Peyer's patch (tissue), 4 donors: ENCODE data around the gene PLCB2. TPM values are rescaled to one million over a fixed set of nuclear protein-coding genes. Genes with fewer than 3 reads are reported as not detected.
A peak's percentile ranks its signal among the peaks of the same experiment; 100 is the strongest.

Experiments used
- DNase-seq, 3 donors: peaks; one replicate each; pipeline ENCODE4 v3.0.0-alpha.2; 2017 to 2019
- H3K27ac ChIP-seq, 4 donors: fragments of 200-600 bp; sonication (generic); one replicate each; pipeline ENCODE4 v1.5.1; 2016 to 2019
- H3K27me3 ChIP-seq, 2 donors: fragments of 200-600 bp; sonication (generic); one replicate each; pipeline ENCODE4 v1.5.1; 2019
- H3K36me3 ChIP-seq, 3 donors: fragments of 200-600 bp; sonication (generic); one replicate each; pipeline ENCODE4 v1.5.1; 2016 to 2019
- H3K4me1 ChIP-seq, 4 donors: fragments of 200-600 bp; sonication (generic); one replicate each; pipeline ENCODE4 v1.5.1; 2016 to 2019
- H3K4me3 ChIP-seq, 4 donors: fragments of 200-600 bp; sonication (generic); 1 replicate in 3 of 4; 2 replicates in 1 of 4; pipeline ENCODE4 v1.5.1; 2016 to 2019; ENCODE audit warnings: mild to moderate bottlenecking in 1 of 4
- H3K9me3 ChIP-seq, 4 donors: fragments of 200-600 bp; sonication (generic); one replicate each; pipeline ENCODE4 v1.5.1; 2016 to 2019; ENCODE audit warnings: mild to moderate bottlenecking in 1 of 4
- CTCF ChIP-seq, 6 experiments: fragments of 450-650 bp in 4 of 6; fragments of 200-600 bp in 2 of 6; sonication (generic) in 1 of 6; IDR thresholded peaks; one replicate each; pipeline ENCODE4 v1.5.1; 2017 to 2019; ENCODE audit warnings: antibody characterized with exemption in 6 of 6, mild to moderate bottlenecking in 3 of 6, moderate library complexity in 1 of 6
- POLR2A ChIP-seq, 2 donors: fragments of 450-650 bp; IDR thresholded peaks; one replicate each; pipeline ENCODE4 v1.5.1; 2017; ENCODE audit warnings: antibody characterized with exemption in 2 of 2, mild to moderate bottlenecking in 2 of 2, moderate library complexity in 2 of 2
- total RNA-seq, 4 donors: library from RNA; depleted of rRNA; stranded (reverse); fragments of >200 nt; gene quantifications; one replicate each; pipeline ENCODE4 v1.1.0, GENCODE V29; 2016

Gene PLCB2
- total RNA-seq, 4 donors from 2014 or later, result 12.3 to 101 (median 15.7) TPM

GRCh38 chr15:40352281-40352901 is 44.7 kb upstream of the PLCB2 start:
- Histone ChIP-seq H3K4me1 (peaks cover 0 to 18% (median 3%) of the 10 kb centered on the region in 4 donors), H3K4me3 (peak overlapping the region in 3 of 4 donors; percentile 42 to 67 (median 63)), H3K36me3 (peaks cover 0 to 32% (median 0%) of the 10 kb centered on the region in 3 donors), H3K9me3 (no peaks in the 10 kb centered on the region), H3K27me3 (no peaks in the 10 kb centered on the region), H3K27ac (peak overlapping the region in 3 of 4 donors; percentile 84 to 99 (median 96))
- no peak for TF ChIP-seq CTCF (IDR thresholded peaks at IDR 0.05)
- peak in 1 of 2 donors; percentile 22 for TF ChIP-seq POLR2A (IDR thresholded peaks at IDR 0.05)
- peak in 1 of 3 donors; percentile 61 for DNase-seq

GRCh38 chr15:40349163-40349562 is 41.4 kb upstream of the PLCB2 start:
- peaks cover 0 to 37% (median 6%) of the 10 kb centered on the region in 4 donors for H3K4me1 ChIP-seq
- H3K27me3 ChIP-seq, result no peaks in the 10 kb centered on the region
- no peaks in the 10 kb centered on the region for H3K9me3 ChIP-seq
- H3K36me3 ChIP-seq, result peaks cover 0 to 14% (median 0%) of the 10 kb centered on the region in 3 donors
- TF ChIP-seq POLR2A (IDR thresholded peaks at IDR 0.05), result peak; percentile 27 to 79
- no peak for TF ChIP-seq CTCF (IDR thresholded peaks at IDR 0.05)
- DNase-seq, result peak in 2 of 3 donors; percentile 76 to 78
- H3K27ac ChIP-seq, result peak overlapping the region in 3 of 4 donors; percentile 89 to 99 (median 96)
- H3K4me3 ChIP-seq, result peak overlapping the region in 2 of 4 donors; percentile 17 to 67

GRCh38 chr15:40348474-40348870 is 40.7 kb upstream of the PLCB2 start:
- DNase-seq, result no peak
- peaks cover 0 to 11% (median 0%) of the 10 kb centered on the region in 3 donors for H3K36me3 ChIP-seq
- no peak for TF ChIP-seq POLR2A (IDR thresholded peaks at IDR 0.05)
- TF ChIP-seq CTCF (IDR thresholded peaks at IDR 0.05), result no peak
- H3K9me3 ChIP-seq, result no peaks in the 10 kb centered on the region
- H3K4me3 ChIP-seq, result peak overlapping the region in 1 of 4 donors; percentile 31
- H3K27me3 ChIP-seq, result no peaks in the 10 kb centered on the region
- H3K27ac ChIP-seq, result peak overlapping the region in 3 of 4 donors; percentile 89 to 99 (median 96)
- peaks cover 0 to 42% (median 6%) of the 10 kb centered on the region in 4 donors for H3K4me1 ChIP-seq

- Histone ChIP-seq H3K4me1 (peaks cover 0 to 48% (median 6%) of the 10 kb centered on the region in 4 donors), H3K27me3 (no peaks in the 10 kb centered on the region)
Observed at GRCh38 chr15:40347559-40348473, 40.1 kb upstream of the PLCB2 start.

More at GRCh38 chr15:40347559-40348473, 40.1 kb upstream of the PLCB2 start:
- H3K36me3 ChIP-seq, result peaks cover 0 to 6% (median 0%) of the 10 kb centered on the region in 3 donors
- peak overlapping the region in 2 of 4 donors; percentile 9 to 31 for H3K4me3 ChIP-seq
- H3K27ac ChIP-seq, result peak overlapping the region in 3 of 4 donors; percentile 90 to 99 (median 96)
- no peaks in the 10 kb centered on the region for H3K9me3 ChIP-seq
- TF ChIP-seq CTCF (IDR thresholded peaks at IDR 0.05) (no peak), POLR2A (IDR thresholded peaks at IDR 0.05) (peak; percentile 39 to 86)
- peak in 2 of 3 donors; percentile 90 for DNase-seq
